K562 (cell line): ENCODE results near the gene CLCN4. TPM values are rescaled to one million over a fixed set of nuclear protein-coding genes. Genes with fewer than 3 reads are reported as not detected.

ENCODE experiments used
- ATAC-seq: fragments of 200-7000 bp; cut with Tn5 transposase; 3 replicates; pipeline ENCODE4 v1.9.1; 2020; ENCODE audit warnings: moderate library complexity
- BruUV-seq: library from RNA; stranded (reverse); fragments of 400-500 nt; replicated peaks from 2 replicates; lab custom pipeline; 2021; lab: Mats Ljungman, UMichigan
- CTCF ChIA-PET: fragments of 300-600 bp; formaldehyde crosslinking; extraction: SDS; loops from one replicate; lab custom pipeline; 2021; ENCODE audit warnings: low intra/inter-chr PET ratio; lab: Yijun Ruan, JAX
- POLR2A ChIA-PET: fragments of 300-600, 350-650 bp; sonication (Branson Sonifier 250); formaldehyde crosslinking; extraction: SDS; loops from one replicate; lab custom pipeline; 2021; ENCODE audit warnings: antibody characterized with exemption, inconsistent platforms; lab: Yijun Ruan, JAX
- DNase-seq, 4 experiments: peaks; one replicate each; pipeline versions ENCODE4 v3.0.0 to v3.0.0-alpha.2; 2011 to 2018; ENCODE audit warnings: low spot score in 3 of 4, mixed read lengths in 3 of 4; ENCODE audit errors: extremely low read depth in 1 of 4
- FAIRE-seq: peaks from 2 replicates; lab custom pipeline; 2011; peaks lifted over from hg19 to GRCh38; lab: Jason Lieb, UNC
- H2AFZ ChIP-seq: 2 replicates; pipeline ENCODE4 v1.6.0; 2011; ENCODE audit warnings: low read depth, low read length, control low read depth, inconsistent platforms
- H3K27ac ChIP-seq: fragments of 200-600 bp; 3 replicates; pipeline ENCODE4 v1.8.0; 2011; ENCODE audit warnings: low read depth, mild to moderate bottlenecking, control low read depth, inconsistent platforms, low read length, moderate library complexity, mixed read lengths; ENCODE audit errors: extremely low read depth
- H3K27me3 ChIP-seq, 2 experiments: fragments of 300-600 bp in 1 of 2; 2 replicates in 1 of 2; 3 replicates in 1 of 2; pipeline versions ENCODE4 v1.6.0 to v1.8.0; 2011; ENCODE audit warnings: inconsistent platforms in 2 of 2, low read length in 2 of 2, mild to moderate bottlenecking in 1 of 2, mixed read lengths in 1 of 2, moderate library complexity in 1 of 2; ENCODE audit not compliant: control insufficient read depth in 2 of 2, insufficient read depth in 2 of 2
- H3K36me3 ChIP-seq: fragments of 300-600 bp; 3 replicates; pipeline ENCODE4 v1.8.0; 2011; ENCODE audit warnings: mild to moderate bottlenecking, low read length, inconsistent platforms; ENCODE audit not compliant: control insufficient read depth, insufficient read depth
- H3K4me1 ChIP-seq, 2 experiments: fragments of 200-600 bp in 1 of 2; replicated peaks in 1 of 2; 2 replicates in 1 of 2; 3 replicates in 1 of 2; pipeline versions ENCODE4 v1.5.1 to v1.8.0; 2011; ENCODE audit warnings: inconsistent platforms in 2 of 2, low read length in 2 of 2, mild to moderate bottlenecking in 1 of 2, mixed read lengths in 1 of 2, moderate library complexity in 1 of 2; ENCODE audit not compliant: control insufficient read depth in 2 of 2, insufficient read depth in 2 of 2
- H3K4me2 ChIP-seq: 2 replicates; pipeline ENCODE4 v1.6.1; 2011; ENCODE audit warnings: low read length, control low read depth, inconsistent platforms, mixed read lengths; ENCODE audit not compliant: insufficient read depth
- H3K4me3 ChIP-seq: fragments of 200-600 bp; sonication (generic), shearing (Covaris generic); 2 replicates; pipeline ENCODE4 v1.5.1; 2016; ENCODE audit warnings: control low read depth, inconsistent platforms
- H3K79me2 ChIP-seq: fragments of 200-600 bp; 3 replicates; pipeline ENCODE4 v1.8.0; 2011; ENCODE audit warnings: low read length, inconsistent platforms; ENCODE audit not compliant: control insufficient read depth, insufficient read depth
- H3K9ac ChIP-seq, 2 experiments: 2 replicates each; pipeline versions ENCODE4 v1.6.0 to v1.6.1; 2011; ENCODE audit warnings: low read depth in 2 of 2, low read length in 2 of 2, control low read depth in 1 of 2, inconsistent platforms in 1 of 2, mild to moderate bottlenecking in 1 of 2, mixed read lengths in 1 of 2; ENCODE audit not compliant: insufficient read depth in 1 of 2
- H3K9me1 ChIP-seq: one replicate; pipeline ENCODE4 v1.6.0; 2011; ENCODE audit warnings: inconsistent platforms, mild to moderate bottlenecking, low read length, moderate library complexity; ENCODE audit not compliant: control insufficient read depth, insufficient read depth
- H3K9me3 ChIP-seq: replicated peaks from 2 replicates; pipeline ENCODE4 v1.5.1; 2011; ENCODE audit warnings: low read depth, low read length, inconsistent platforms; ENCODE audit not compliant: control insufficient read depth, insufficient read depth
- H4K20me1 ChIP-seq: replicated peaks from 2 replicates; pipeline ENCODE4 v1.6.1; 2011; ENCODE audit warnings: low read length, inconsistent platforms, mixed read lengths; ENCODE audit not compliant: control insufficient read depth, insufficient read depth
- BCL6 ChIP-seq: fragments of 250-450 bp; sonication (Bioruptor Pico); IDR thresholded peaks from 2 replicates; pipeline ENCODE4 v1.4.0; 2020
- BCOR ChIP-seq: fragments of 450-650 bp; IDR thresholded peaks from 2 replicates; pipeline ENCODE4 v1.6.1; 2016
- CBX5 ChIP-seq: IDR thresholded peaks from 2 replicates; pipeline ENCODE4 v1.6.1; 2014; ENCODE audit warnings: low read depth, borderline replicate concordance
- HMG20B ChIP-seq: fragments of 250-450 bp; sonication (Bioruptor Pico); IDR thresholded peaks from 2 replicates; pipeline ENCODE4 v1.5.0; 2021; ENCODE audit warnings: mild to moderate bottlenecking
- IRF2 ChIP-seq: sonication (generic); formaldehyde crosslinking; IDR thresholded peaks from 2 replicates; pipeline ENCODE4 v1.8.1; 2022; ENCODE audit warnings: mild to moderate bottlenecking, missing genetic modification reagents
- KDM2B ChIP-seq: fragments of 250-450 bp; sonication (Bioruptor Pico); IDR thresholded peaks from 2 replicates; pipeline ENCODE4 v1.8.0; 2021; ENCODE audit warnings: mild to moderate bottlenecking, moderate library complexity
- KLF16 ChIP-seq: IDR thresholded peaks from 2 replicates; pipeline ENCODE4 v1.6.1; 2016; ENCODE audit warnings: antibody characterized with exemption
- NR2C2 ChIP-seq, 2 experiments: fragments of 200-800 bp in 1 of 2; sonication (Bioruptor generic) in 1 of 2; sonication (generic) in 1 of 2; formaldehyde crosslinking in 1 of 2; IDR thresholded peaks; 2 replicates each; pipeline versions ENCODE4 v1.6.1 to v1.8.0; 2016 to 2022; ENCODE audit warnings: mild to moderate bottlenecking in 1 of 2, missing compliant biosample characterization in 1 of 2, missing genetic modification characterization in 1 of 2, missing genetic modification reagents in 1 of 2
- POLR2G ChIP-seq: fragments of 200-400 bp; formaldehyde crosslinking; IDR thresholded peaks from 2 replicates; pipeline ENCODE4 v1.6.1; 2017; ENCODE audit warnings: low read depth, mild to moderate bottlenecking, antibody characterized with exemption, low read length, moderate library complexity
- STAG1 ChIP-seq: sonication (generic); formaldehyde crosslinking; IDR thresholded peaks from 2 replicates; pipeline ENCODE4 v1.5.0; 2020; ENCODE audit warnings: missing genetic modification reagents, borderline replicate concordance
- TOE1 ChIP-seq, 2 experiments: fragments of 450-650 bp in 1 of 2; sonication (generic) in 1 of 2; formaldehyde crosslinking in 1 of 2; IDR thresholded peaks; 2 replicates each; pipeline versions ENCODE4 v1.7.1 to v1.8.0; 2016 to 2022; ENCODE audit warnings: borderline replicate concordance in 2 of 2, mild to moderate bottlenecking in 2 of 2, antibody characterized with exemption in 1 of 2, inconsistent platforms in 1 of 2, low read depth in 1 of 2, missing genetic modification reagents in 1 of 2, moderate library complexity in 1 of 2
- ZNF785 ChIP-seq: fragments of 250-450 bp; sonication (Bioruptor Pico); IDR thresholded peaks from 2 replicates; pipeline ENCODE4 v1.4.0; 2020; ENCODE audit warnings: mild to moderate bottlenecking
- WGBS: fragments of 100-300 bp; shearing (Covaris generic); methylation state at CpG from one replicate; pipeline ENCODE4 v1.1.6; 2016; ENCODE audit warnings: low coverage, mixed read lengths; ENCODE audit not compliant: insufficient coverage; ENCODE audit errors: missing lambda C conversion rate; 5-methylcytosine and 5-hydroxymethylcytosine counted together
- in situ Hi-C: fragments of 300-500 bp; cut with MboI; formaldehyde crosslinking; loops from 4 replicates; pipeline ENCODE4 v1.15.0; 2018; ENCODE audit warnings: inconsistent platforms, mixed read lengths
- intact Hi-C: fragments of 100-400 bp; cut with micrococcal nuclease; formaldehyde crosslinking; loops from 2 replicates; pipeline ENCODE4 v1.14.2; 2022
- polyA plus RNA-seq, 8 experiments: library from polyadenylated mRNA; depleted of rRNA in 4 of 8; stranded (reverse) in 5 of 8; unstranded in 3 of 8; fragments of >200 nt; fragmentation: Nextera tagmentation in 2 of 8; fragmentation: Illumina TruSeq in 1 of 8; extraction: Ambion mirVana in 2 of 8; extraction: Trizol in 1 of 8; gene quantifications; 2 replicates each; pipeline versions ENCODE4 v1.2.1 to v1.2.3, GENCODE V29; 2011 to 2014; ENCODE audit warnings: inconsistent platforms in 1 of 8, missing spikeins in 1 of 8
- total RNA-seq, 7 experiments: library from RNA; depleted of rRNA in 6 of 7; stranded (reverse); fragments of >200 nt in 6 of 7; fragmentation: Illumina TruSeq in 2 of 7; extraction: Trizol in 2 of 7; gene quantifications; 2 replicates each; pipeline versions ENCODE4 v1.2.1 to v1.2.3, GENCODE V29; 2011 to 2021; ENCODE audit warnings: low replicate concordance in 1 of 7
- TF ChIP-seq, protein P1 (sequence below), 3 experiments: IDR thresholded peaks in 2 of 3; conservative IDR thresholded peaks in 1 of 3; 2 replicates each; pipeline ENCODE4 v1.5.1; 2011 to 2012; ENCODE audit warnings: low read length in 3 of 3, mild to moderate bottlenecking in 3 of 3, control low read depth in 2 of 3, improper control_type of control experiment in 1 of 3, inconsistent platforms in 1 of 3, low read depth in 1 of 3, mixed read lengths in 1 of 3, moderate library complexity in 1 of 3; ENCODE audit not compliant: insufficient read depth in 2 of 3

The CLCN4 gene
- total and polyA plus RNA-seq, 9 of the 15 experiments (the other 6 are each of a cell fraction or from before 2014, with no cell fraction given) = 0.03 to 0.24 (median 0.10) TPM; not detected in 1

DNA sequence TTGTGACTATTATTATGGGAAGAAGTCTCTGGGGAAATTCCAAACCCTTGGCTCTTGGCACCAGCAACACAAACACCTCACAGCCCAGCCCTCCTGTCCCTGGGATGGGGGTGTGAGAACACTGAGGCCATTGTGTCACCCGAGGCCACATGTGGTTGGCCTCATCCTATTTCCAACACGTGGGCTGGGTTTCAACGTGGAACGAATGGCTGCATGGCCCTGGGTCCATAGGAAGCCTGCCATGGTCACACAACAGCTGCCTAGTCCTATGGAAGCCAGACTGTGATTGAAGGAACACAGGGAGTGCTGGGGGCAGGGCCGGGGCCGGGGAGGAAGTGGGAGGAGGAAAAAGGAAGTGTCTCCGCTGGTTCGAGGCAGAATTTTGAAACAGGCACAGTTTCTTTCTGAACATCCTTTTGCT is 10.0 kb downstream of the CLCN4 start (continued):
- TF ChIP-seq NR2C2 (CRISPR knock-in tag; IDR thresholded peaks at IDR 0.05) (no peak), NR2C2 (tag; IDR thresholded peaks at IDR 0.05) (no peak), BCOR (no peak), KDM2B (CRISPR knock-in tag) (no peak), POLR2G (peak; percentile 4; the same call in 1 of the 2 replicates), HMG20B (CRISPR knock-in tag) (no peak), BCL6 (CRISPR knock-in tag) (no peak)

DNA sequence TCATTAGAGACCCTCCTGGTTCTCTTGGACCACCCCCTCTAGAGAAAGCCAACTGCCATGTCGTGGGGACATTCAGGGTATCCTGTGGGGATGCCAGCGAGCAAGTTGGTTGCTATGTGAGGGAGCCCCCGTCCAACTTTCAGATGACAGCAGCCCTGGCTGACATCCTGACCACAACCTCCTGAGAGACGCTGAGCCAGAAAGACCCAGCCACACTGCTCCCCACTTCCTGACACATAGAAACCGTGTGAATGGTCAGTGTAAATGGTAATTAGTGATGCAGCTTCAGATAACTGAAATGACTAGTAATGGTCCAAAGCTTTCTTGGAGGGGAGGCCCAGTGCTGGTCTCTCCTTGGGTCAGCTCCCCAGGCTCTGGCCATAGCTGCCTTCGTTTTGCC is 10.8 kb downstream of the CLCN4 start:
- no peak overlapping the region for H3K27ac ChIP-seq
- no peaks in the 10 kb centered on the region for H3K79me2 ChIP-seq
- H3K4me1 ChIP-seq = peaks cover 24 to 39% of the 10 kb centered on the region in 2 experiments
- DNase-seq = no peak
- WGBS = 30% methylated on average over 4 of the region's 6 CpGs
- ChIA-PET POLR2A (interaction anchor here (0.9 to 1.4 kb wide), 2 partner anchors 9 to 11 kb away, joined by 3 to 4 read pairs; no protein-coding TSS in a partner anchor), CTCF (no interaction called here)
- intact Hi-C loops (no loop called here), in situ Hi-C loops (no loop called here)
- no peaks in the 10 kb centered on the region for H3K9me3 ChIP-seq
- no peak overlapping the region for H3K4me2 ChIP-seq
- peak overlapping the region; percentile 32; the same call in 1 of the 2 replicates for H2AFZ ChIP-seq
- H3K9me1 ChIP-seq = peaks cover 2% of the 10 kb centered on the region
- no peak for TF ChIP-seq TOE1 (IDR thresholded peaks at IDR 0.05; ENCODE audit: borderline replicate concordance)
- TF ChIP-seq TOE1 (CRISPR knock-in tag; IDR thresholded peaks at IDR 0.05; ENCODE audit: borderline replicate concordance, low read depth) = no peak
- no peak for TF ChIP-seq STAG1 (CRISPR knock-in tag)
- TF ChIP-seq, protein P1, sequence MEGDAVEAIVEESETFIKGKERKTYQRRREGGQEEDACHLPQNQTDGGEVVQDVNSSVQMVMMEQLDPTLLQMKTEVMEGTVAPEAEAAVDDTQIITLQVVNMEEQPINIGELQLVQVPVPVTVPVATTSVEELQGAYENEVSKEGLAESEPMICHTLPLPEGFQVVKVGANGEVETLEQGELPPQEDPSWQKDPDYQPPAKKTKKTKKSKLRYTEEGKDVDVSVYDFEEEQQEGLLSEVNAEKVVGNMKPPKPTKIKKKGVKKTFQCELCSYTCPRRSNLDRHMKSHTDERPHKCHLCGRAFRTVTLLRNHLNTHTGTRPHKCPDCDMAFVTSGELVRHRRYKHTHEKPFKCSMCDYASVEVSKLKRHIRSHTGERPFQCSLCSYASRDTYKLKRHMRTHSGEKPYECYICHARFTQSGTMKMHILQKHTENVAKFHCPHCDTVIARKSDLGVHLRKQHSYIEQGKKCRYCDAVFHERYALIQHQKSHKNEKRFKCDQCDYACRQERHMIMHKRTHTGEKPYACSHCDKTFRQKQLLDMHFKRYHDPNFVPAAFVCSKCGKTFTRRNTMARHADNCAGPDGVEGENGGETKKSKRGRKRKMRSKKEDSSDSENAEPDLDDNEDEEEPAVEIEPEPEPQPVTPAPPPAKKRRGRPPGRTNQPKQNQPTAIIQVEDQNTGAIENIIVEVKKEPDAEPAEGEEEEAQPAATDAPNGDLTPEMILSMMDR (IDR thresholded peaks at IDR 0.05 in 2 of 3, conservative IDR thresholded peaks at IDR 0.05 in 1 of 3; ENCODE audit: insufficient read depth in 2 of 3, low read depth in 1 of 3, low read length in 3 of 3) = no peak
- no peak for TF ChIP-seq KLF16
- no peak for TF ChIP-seq ZNF785 (CRISPR knock-in tag)
- TF ChIP-seq CBX5 = no peak
- TF ChIP-seq IRF2 = no peak
- no peaks in the 10 kb centered on the region for H4K20me1 ChIP-seq
- no peaks in the 10 kb centered on the region for H3K36me3 ChIP-seq
- no peak for ATAC-seq
- H3K9ac ChIP-seq = no peak overlapping the region
- no peak overlapping the region for H3K4me3 ChIP-seq
- no peaks in the 10 kb centered on the region; a peak in 1 of 5 replicates for H3K27me3 ChIP-seq
- FAIRE-seq = no peak
- no TSS peak for BruUV-seq
